Liver (tissue), 3 donors: ENCODE results near the gene CMIP.

Experiments used
- EGR1 ChIP-seq, 2 donors: IDR thresholded peaks; 2 replicates each; pipeline ENCODE4 v1.6.1; 2016 to 2018; ENCODE audit warnings: antibody characterized with exemption in 2 of 2, low read depth in 2 of 2
- JUND ChIP-seq, 2 donors: IDR thresholded peaks; 2 replicates each; pipeline ENCODE4 v1.6.1; 2016; ENCODE audit warnings: antibody characterized with exemption in 2 of 2
- RAD21 ChIP-seq, 2 donors: IDR thresholded peaks; 2 replicates each; pipeline ENCODE4 v1.6.1; 2016; ENCODE audit warnings: antibody characterized with exemption in 2 of 2, mild to moderate bottlenecking in 2 of 2
- SP1 ChIP-seq: IDR thresholded peaks from 2 replicates; pipeline ENCODE4 v1.6.1; 2018; ENCODE audit warnings: antibody characterized with exemption, mild to moderate bottlenecking
- TAF1 ChIP-seq: conservative IDR thresholded peaks from 2 replicates; pipeline ENCODE4 v1.6.1; 2016; ENCODE audit warnings: antibody characterized with exemption, mild to moderate bottlenecking
- YY1 ChIP-seq: IDR thresholded peaks from 2 replicates; pipeline ENCODE4 v1.6.1; 2016; ENCODE audit warnings: antibody characterized with exemption, mild to moderate bottlenecking
- TF ChIP-seq, protein P1 (sequence below): fragments of 150-350 bp; IDR thresholded peaks from 2 replicates; pipeline ENCODE4 v1.5.1; 2017; ENCODE audit warnings: improper control_type of control experiment, low read depth, low read length; ENCODE audit not compliant: missing input control
- TF ChIP-seq, protein P2 (sequence below): IDR thresholded peaks from 2 replicates; pipeline ENCODE4 v1.6.1; 2016; ENCODE audit warnings: antibody characterized with exemption
- TF ChIP-seq, protein P3 (sequence below): IDR thresholded peaks from 2 replicates; pipeline ENCODE4 v1.6.1; 2016; ENCODE audit warnings: antibody characterized with exemption
- donor health status: healthy.
- donor health status: healthy.

DNA sequence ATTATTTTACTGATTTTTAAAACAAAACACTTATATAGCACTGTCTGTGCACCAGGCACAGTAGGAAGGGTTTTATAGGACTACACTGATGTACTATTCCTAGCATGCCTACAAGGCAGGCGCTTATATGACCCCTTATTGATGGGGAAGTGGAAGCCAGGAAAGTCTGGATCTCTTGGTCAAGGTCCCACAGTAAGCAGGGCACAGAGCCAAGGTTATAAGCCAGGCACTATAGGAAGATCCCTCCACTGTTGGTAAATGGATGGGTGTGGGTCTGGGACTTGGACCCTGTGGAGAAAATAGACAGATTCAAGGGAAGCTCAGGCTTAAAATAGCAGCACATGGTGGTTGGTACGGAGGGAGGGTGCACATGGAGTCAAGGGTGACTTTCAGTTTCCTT, 275.4 kb downstream of the CMIP start:
- TF ChIP-seq, protein P1, sequence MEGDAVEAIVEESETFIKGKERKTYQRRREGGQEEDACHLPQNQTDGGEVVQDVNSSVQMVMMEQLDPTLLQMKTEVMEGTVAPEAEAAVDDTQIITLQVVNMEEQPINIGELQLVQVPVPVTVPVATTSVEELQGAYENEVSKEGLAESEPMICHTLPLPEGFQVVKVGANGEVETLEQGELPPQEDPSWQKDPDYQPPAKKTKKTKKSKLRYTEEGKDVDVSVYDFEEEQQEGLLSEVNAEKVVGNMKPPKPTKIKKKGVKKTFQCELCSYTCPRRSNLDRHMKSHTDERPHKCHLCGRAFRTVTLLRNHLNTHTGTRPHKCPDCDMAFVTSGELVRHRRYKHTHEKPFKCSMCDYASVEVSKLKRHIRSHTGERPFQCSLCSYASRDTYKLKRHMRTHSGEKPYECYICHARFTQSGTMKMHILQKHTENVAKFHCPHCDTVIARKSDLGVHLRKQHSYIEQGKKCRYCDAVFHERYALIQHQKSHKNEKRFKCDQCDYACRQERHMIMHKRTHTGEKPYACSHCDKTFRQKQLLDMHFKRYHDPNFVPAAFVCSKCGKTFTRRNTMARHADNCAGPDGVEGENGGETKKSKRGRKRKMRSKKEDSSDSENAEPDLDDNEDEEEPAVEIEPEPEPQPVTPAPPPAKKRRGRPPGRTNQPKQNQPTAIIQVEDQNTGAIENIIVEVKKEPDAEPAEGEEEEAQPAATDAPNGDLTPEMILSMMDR = no peak
- no peak for TF ChIP-seq RAD21 (IDR thresholded peaks at IDR 0.05)
- no peak for TF ChIP-seq SP1
- no peak for TF ChIP-seq EGR1 (IDR thresholded peaks at IDR 0.05; ENCODE audit: low read depth in 2 of 2)
- no peak for TF ChIP-seq JUND (IDR thresholded peaks at IDR 0.05)
- no peak for TF ChIP-seq TAF1
- TF ChIP-seq, protein P2, sequence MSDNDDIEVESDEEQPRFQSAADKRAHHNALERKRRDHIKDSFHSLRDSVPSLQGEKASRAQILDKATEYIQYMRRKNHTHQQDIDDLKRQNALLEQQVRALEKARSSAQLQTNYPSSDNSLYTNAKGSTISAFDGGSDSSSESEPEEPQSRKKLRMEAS = no peak
- TF ChIP-seq YY1 = no peak
- TF ChIP-seq, protein P3, sequence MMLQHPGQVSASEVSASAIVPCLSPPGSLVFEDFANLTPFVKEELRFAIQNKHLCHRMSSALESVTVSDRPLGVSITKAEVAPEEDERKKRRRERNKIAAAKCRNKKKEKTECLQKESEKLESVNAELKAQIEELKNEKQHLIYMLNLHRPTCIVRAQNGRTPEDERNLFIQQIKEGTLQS = no peak
